NCI-H82 treated with DMSO at 0.1 percent for 48 hours (cell line): Measurements from ENCODE around the gene PFKL.
"Not testable (repeated sequence)": the region's sequence is repeated elsewhere in the genome, so short reads cannot be mapped to it uniquely, and the experiment has no call there.

Source experiments
- DNase-seq: peaks from one replicate; lab custom pipeline; 2025; ENCODE audit not compliant: unreplicated experiment; lab: John Stamatoyannopoulos, UW

Gene PFKL

DNA sequence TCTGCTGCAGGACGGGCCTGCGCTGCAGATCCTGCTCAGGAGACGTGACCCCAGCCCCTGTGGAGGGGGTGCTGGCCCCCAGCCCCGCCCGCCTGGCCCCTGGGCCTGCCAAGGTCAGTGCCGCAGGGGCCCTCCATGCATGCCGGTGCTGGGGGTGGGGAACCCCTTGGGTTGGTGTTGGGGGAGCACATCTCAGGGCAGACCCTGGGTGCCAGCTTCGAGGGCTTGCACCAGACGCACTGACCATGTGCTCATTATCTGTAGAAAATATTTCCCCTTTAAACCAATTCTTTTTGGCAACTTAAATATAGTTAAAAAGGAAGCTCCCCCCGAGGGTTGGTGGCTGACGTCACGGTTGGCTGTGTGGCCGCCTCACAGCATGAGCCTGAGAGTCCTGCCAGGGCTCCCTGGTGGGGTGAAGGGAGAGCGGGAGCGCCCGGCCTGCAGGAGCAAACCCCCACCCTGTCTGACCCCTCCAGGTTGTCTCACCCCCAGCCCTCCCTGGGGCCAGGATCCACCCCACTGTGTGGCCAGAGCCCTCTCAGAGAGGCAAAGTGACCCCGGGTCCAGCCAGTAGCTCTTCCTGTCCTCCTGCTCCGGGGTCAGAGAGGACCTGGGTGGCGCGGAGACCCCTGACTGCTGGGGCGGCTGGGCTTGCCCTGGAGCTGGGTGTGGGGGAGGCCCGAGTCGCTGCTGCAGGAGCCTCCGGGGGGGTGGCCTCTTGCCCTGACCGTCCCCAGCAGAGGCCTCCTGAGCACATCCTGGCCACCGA, 5.3 kb upstream of the PFKL start:
- DNase-seq = no peak

DNA sequence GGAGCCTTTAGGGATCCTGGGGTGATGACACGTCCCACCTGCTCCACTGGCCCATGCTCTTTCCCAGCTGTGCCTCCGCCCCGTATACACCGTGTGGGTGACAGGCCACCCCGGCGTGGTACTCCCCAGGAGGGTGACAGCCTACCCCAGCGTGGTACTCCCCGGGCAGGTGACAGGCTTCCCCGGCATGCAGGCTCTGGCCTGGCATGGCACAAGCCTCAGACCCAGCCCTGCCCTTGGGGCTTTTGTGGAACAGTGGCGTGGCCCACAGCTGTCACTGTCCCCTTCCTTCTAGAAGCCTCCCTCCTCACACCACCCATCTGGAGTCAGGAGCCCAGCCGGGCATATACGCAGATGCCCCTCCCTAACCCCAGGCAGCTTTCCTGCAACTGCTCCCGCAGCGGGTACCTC, 4.7 kb upstream of the PFKL start:
- no peak for DNase-seq

DNA sequence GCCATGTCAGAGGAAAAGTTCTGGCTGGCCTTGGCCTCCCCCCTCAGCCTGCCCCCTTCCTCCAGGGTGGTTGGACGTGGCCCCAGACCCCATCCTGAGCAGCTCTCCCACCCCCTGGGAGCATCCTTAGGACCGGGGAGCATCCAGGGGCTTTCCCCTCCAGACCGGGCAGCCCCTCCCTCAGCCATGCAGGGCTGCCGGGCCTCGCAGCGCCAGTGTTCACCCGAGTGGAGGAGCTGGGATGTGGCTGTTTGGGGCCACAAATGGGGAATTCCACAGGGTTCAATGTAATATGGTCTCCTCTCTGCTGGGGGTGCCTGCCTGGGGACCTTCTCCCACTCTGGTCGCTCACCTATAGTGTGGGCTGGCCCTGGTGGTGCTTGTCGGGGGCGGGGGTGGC, 4.2 kb upstream of the PFKL start:
- no peak for DNase-seq

DNA sequence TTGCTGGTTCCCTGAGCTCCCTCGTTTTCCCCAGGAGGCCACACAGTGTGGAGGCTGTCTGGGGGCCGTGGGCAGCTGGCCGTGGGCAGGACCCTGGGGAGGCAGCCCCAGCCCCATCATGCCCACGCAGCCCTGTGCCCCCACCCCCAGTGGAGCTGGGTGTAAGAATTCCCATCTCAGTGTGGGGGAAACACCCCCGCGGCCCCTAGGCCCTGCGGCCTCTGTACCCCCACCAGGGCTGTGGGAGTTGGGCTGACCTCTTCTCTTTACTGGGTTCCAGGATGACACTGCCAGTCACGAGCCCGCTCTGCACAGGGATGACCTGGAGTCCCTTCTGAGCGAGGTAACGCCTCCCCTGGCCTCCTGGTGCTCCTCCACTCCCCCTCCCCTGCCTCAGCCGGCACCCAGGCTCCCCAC, 3.7 kb upstream of the PFKL start:
- no peak for DNase-seq

DNA sequence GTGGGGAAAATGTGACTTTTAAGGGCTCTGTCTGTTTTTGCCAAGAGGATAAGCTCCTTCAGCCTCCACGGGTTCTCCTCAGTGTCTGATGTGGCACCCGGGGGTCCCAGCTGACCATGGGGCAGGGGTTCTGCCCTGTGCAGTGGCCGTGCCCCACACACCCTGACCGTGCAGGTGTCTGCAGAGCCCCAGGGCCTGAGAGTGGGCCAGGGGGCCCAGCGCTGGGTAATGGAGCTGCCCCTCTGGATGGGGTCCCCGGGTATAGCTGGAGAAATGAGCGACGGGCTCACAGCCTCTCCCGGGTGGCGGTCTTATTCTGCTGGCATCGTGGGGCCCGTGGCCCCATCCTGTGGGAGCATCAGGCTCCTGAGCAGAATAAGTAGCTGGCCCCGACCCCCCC, 2.9 kb upstream of the PFKL start:
- no peak for DNase-seq

DNA sequence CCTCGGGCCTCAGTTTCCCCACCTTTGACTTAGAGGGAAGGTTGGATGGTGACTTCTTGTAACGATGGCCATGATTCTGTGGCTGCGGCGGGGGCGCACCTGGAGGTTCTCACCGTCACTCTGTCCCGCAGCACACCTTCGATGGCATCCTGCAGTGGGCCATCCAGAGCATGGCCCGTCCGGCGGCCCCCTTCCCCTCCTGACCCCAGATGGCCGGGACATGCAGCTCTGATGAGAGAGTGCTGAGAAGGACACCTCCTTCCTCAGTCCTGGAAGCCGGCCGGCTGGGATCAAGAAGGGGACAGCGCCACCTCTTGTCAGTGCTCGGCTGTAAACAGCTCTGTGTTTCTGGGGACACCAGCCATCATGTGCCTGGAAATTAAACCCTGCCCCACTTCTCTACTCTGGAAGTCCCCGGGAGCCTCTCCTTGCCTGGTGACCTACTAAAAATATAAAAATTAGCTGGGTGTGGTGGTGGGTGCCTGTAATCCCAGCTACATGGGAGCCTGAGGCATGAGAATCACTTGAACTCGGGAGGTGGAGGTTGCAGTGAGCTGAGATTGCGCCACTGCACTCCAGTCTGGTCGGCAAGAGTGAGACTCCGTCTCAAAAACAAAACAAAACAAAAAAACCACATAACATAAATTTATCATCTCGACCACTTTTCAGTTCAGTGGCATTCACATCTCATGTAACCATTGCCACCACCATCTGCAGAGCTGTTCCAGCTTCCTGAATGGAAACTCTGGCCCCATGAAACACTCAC, 2.1 kb upstream of the PFKL start:
- peak; percentile 75 for DNase-seq

DNA sequence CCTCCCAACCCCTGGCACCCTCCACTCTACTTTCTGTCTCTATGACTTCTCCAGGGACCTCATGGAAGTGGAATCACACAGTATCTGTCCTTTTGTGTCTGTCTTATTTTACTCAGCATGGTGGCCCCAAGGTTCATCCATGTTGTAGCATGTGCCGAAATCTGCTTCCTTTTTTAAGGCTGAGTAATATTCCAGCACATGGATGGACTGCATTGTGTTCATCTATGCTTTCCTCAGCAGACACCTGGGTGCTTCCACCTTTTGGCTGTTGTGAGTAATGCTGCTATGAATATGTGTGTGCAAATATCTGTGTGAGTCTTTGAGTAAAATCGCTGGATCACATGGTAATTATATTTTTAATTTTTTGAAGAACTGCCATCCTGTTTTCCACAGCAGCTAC, 1.6 kb upstream of the PFKL start:
- no peak for DNase-seq

DNA sequence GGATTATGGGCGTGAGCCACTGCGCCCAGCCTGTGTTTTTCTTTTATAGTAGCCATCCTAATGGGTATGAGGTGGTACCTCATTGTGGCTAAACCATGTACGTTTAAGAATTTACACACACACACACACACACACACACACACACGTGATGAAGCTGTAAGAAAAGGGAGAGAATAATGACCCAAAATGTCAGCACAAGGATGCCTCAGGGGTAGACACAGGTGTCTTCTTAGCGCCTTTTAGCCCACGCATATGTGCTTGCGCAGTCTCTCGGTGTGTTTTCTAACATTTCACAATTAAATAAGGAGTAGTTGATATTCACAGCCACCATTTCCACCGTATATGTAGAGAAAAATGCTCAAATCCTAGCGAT, 782 bp upstream of the PFKL start:
- DNase-seq = no peak

DNA sequence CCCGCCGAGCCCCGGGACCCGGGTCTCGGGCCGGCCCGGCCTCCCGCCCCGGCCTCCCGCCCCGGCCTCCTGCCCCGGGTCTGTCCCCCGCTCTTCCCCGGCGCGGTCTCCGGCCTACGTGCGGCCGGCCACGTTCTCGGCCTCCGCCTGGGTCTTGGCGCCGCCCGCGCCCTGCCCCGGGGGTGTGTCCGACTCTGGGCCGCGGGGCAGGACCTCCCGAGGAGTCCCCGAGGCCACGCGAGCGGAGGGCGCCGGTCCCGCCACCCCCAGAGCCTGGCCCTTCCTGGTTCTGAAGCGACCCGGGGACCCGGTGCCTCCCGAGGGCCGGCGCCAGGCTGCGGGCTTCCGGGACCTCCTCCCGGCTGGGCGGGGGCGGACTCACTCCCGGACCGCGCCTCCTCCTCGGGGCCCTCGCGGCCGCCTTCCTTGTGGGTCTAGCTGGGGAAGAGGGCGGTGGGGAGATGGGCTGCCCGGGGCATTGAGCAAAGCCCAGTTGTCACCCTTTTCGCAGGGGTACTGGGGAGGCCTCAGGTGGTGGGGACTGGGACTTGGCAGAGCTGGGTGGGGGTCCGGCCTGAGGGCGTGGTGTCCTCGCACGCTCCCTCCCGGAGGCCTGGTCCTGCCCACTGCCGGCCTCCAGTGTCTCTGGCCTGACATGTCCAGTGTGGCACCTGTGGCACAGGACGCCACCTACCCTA, 558 bp downstream of the PFKL start:
- no peak for DNase-seq

DNA sequence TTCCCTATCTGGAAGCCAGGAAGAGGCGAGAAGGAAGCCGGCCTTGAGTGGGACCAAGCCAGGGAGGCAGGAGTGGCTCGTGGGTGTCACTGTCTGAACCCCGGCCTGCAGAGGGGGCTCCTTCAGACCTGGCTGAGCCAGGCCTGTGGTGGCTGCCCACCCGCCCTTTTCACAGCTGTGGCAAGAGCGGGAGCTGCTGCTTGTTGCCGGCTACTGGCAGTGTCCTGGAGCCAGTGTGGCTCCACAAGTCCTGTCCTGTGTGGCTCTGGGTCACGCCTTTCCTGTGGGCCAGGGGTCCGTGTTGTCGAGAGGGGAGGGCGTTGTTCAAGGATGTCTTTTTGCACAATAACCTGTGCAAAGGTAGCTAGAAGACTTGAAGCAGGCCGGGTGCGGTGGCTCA, 1.3 kb downstream of the PFKL start:
- no peak for DNase-seq

DNA sequence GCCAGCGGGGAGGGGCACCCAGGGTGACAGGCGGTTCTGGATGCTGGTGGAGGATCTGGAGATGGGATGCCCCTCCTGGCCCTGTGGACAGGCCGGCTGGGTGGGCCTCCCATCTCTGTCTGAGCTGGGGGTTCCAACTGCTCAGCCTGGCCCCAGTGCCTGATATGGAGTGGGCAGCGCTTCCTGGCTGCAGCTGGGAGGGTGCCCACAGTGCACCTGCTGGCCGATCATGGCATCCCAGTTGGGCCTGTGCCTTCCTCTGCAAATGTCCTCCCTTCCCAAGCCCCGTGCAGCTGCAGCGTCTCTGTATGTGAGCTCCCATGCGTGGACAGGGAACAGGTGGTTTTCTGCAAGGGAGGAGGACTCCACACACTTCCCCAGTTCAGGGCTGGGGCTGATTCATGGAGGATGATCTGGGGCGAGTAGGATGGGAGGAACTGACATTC, 2.1 kb downstream of the PFKL start:
- DNase-seq = no peak

DNA sequence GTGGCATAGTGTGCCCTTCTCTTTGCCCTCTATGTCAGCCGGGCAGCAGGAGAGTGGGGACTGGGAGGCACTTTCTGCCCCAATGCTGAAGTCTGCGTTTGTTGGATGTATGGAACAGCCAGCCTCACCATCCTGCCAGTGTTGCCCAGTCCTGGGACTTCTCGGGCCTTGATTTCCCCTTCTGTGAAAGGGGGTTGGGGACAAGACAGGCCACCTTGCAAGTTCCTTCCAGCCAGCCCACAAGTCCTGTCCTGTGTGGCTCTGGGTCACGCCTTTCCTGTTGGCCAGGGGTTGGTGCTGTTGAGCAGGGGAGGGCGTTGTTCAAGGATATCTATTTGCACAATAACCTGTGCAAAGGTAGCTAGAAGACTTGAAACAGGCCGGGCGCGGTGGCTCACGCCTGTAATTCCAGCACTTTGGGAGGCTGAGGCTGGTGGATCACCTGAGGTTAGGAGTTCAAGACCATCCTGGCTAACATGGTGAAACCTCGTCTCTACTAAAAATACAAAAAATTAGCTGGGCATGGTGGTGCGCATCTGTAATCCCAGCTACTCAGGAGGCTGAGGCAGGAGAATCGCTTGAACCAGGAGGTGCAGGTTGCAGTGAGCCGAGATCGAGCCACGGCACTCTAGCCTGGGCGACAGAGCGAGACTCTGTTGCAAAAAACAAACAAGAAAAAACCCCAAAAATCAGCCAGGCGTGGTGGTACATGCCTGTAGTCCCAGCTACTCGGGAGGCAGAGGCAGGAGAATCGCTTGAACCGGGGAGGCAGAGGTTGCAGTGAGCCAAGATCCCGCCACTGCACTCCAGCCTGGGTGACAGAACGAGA, 2.9 kb downstream of the PFKL start:
- DNase-seq = not testable (repeated sequence)

DNA sequence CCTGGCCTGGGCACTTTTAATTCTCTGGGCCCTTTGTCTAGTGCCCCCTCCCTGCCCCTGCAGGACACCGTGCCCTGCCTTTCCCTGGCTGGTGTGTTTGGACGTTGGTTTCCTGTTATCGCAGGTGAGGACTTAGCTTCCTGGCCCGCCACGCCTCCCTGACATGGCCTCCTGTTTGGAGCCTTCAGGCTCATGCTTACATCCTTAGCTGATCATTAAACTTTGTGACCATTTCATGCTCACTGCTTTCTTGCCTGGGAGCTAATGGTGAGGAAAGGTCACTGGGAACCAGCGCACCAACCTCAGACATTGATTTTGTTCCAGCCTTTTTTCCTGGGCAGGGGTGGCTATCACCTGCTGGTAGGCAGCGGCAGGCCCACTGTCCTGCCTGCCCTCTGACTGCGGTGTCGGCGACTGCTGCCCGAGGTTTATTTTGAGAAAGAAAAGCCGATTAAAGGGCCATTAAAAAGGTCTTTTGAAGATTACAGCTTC, 3.7 kb downstream of the PFKL start:
- DNase-seq = peak; percentile 29

DNA sequence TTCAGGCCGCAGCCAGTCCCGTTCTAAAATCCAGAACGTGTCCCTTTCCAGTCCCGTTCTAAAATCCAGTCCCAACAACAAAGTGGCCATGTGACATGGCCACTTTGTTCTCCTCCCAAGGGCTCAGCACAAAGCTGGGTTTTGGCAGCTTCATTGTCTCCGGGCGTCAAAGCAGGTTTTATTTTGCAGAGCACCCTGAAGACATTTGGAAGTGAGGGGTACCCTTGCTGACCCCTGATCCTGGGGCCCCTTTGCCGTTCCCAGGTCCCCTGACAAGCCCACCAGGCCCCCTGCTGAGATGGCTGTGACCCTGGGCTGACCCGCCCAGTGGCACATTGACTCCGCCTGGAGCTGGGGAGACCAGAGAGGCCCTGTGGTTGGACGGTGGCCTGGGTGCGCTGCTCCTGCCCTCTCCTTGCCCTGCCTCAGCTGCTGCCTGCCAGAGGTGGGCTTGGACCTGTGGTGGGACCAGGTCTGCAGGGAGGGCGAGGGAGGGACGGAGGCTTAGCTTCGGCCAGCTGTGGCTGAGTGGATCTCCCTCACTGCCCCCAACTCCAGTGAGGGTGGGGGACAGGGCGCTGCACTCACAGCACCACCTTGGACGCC, 4.3 kb downstream of the PFKL start:
- no peak for DNase-seq

DNA sequence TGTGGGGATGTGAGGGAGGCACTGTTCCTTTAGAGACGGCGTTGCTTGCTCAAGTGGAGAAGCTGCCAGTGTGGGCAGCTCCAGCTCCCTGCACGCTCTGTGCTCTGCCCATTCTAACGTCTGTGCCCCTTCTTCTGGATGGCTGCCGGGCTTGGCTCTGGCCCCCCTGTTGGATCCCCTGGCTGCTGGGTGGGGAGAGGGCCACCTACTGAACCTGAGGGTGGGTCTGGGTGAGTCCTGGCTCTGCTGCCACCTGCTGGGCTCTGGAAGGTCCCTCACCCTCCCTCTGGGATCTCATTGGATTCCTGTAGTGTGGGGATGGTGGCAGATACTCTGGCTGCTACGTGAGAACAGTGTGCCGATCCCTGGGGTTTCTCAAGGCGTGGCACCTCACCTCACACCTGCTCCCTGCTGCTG, 5.0 kb downstream of the PFKL start:
- peak; percentile 45 for DNase-seq

DNA sequence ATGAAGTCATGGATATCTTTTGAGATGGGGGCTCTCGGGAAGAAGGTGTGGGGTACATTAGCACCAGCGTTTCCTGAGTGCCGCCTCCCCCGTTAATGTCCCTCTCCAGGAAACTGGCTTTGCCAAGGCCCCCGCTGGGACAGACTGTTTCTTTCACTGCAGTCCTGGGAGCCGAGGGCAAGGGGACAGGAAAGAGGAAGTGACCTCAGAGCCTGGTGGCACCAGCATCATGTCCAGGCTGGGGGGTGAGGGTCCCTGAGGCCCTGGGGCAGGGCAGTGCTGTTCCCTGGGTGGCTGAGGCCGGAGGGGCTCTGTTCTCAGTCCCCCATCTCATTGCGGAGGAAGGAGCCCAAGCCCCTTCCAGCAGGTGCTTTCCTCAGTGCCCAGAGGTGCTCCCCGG, 5.8 kb downstream of the PFKL start:
- no peak for DNase-seq

DNA sequence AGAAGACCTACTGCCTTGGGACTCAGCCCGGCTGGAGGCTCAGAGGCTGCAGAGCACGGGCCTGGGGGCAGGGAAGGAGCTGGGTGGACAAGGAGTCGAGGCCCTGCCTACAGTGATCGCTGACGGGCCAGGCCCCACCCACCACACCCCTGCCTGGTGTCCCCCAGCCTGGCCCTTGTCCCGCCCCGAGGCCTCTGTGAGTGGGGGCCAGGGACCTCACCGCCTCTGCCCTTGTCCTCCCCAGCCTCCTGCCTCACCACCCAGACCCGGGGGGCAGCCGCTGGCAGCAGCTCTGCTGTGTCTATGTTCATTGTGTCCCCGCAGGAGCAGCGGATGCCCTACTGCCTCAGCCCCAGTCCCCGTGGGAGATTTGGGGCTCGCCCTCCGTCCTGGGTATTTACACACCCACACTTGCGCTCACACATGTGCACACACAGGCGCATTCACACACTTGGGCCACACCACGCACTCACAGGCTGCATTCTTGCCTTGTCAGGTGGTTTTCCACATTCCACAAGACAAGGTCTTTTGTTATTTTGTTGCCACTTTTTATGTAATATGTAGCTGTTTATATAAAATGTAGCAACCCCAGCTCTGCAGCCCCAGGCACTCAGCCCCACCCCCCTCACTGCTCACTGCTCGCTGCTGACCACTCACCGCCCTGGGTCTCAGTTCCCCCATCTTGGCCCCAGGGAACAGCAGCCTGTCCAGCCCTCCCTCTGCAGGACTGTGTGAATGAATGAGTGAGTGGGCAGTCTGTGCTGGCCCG, 7.3 kb downstream of the PFKL start:
- no peak for DNase-seq

DNA sequence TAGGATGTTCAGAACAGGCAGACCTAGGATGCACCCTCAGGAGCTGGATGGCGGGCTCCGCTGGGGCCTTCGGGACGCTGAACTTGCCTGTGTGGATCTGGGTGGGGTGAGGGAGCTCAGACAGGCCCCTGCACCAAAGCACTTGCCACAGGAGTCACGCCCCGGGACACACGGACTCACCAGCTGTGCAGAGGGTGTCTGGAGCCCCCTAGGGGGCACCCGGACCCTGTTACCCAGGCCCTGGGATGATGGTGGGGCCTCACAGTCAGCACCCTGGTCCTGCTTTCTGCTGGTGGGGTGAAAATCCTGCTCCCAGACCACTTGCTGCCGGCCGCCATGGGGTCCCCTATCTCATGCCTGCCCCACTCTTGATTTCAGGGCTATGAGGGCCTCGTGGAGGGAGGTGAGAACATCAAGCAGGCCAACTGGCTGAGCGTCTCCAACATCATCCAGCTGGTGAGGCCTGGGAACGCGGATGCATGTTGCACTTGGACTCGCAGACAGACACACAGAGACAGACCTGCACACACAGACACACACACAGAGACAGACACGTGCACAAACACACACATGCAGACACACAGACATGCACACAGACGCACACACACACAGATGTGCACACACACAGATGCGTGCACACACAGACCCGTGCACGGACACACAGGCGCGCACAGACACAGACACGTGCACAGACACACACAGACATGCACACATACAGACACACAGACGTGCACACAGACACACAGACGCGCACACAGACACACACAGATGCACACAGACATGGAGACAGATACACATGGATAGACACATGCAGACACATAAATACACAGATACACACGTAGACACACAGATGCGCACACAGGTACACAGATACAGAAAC, 11.0 kb downstream of the PFKL start:
- DNase-seq = no peak

DNA sequence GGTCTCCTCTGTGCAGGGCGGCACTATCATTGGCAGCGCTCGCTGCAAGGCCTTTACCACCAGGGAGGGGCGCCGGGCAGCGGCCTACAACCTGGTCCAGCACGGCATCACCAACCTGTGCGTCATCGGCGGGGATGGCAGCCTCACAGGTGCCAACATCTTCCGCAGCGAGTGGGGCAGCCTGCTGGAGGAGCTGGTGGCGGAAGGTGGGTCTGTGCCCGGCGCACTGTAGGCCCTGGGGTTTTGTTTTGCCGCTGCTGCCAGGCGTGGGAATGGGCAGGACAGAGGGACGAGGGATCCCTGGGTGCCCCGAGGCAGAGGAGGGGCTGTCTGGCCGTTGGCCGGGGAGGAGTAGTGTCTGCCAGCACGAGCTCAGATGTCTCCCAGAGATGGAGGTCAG, 12.2 kb downstream of the PFKL start:
- DNase-seq = no peak
